ENCODE data around the gene PFKFB2.
A peak's percentile ranks its signal among the peaks of the same experiment; 100 is the strongest.

PFKFB2 gene

DNA sequence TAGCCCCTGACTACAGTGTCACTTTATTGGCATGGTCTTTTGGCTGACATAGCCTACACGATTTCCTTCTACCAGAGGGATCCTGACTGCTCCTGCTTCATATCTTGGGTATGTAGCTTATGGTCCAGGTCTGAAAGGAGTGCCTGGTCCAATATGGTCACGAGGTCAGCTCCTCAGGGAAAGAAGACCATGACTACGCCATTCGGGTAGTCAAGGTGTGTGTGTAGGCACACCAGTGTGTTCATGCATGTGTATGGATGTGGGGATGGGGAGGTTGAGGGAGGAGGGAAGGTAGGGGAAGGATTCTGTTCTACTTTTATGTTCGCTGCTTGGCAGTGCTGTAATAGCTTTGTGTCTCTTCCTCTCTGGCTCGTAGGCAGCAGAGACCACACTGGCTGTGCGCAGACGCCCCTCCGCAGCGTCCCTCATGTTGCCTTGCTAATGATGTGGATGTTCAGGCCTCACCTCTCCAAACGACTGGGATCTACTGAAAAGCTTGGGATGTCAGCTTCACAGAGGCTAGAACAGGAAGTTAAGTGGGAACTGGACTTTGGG, 25.6 kb downstream of the PFKFB2 start:
- no peak overlapping the region for H3K4me3 ChIP-seq (ENCODE audit: low read length)
- no peak for DNase-seq (ENCODE audit: low read depth, low spot score)

- DNase-seq (ENCODE audit: low read depth, low spot score): no peak
- no peak overlapping the region for H3K4me3 ChIP-seq (ENCODE audit: low read length)
These were observed 26.7 kb downstream of the PFKFB2 start for GRCh38 chr1:207079706-207080241.

DNA sequence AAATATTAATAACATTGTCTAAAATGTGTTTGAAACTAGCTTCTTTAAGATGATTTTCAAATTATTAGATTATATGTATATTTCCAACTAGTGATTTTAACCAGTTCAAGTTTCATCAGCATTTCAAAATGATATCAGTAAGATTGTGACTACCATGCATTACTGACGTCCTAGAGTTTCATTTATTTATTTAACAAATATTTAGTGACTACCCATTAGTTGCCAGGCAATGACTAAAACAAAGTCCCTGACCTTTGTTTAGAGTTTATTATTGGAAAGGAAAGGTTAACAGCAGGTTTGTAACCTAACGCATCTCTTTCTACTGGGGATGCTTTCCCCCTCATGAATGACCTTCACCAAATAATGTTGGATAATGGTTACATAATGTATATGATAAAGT, 28.0 kb downstream of the PFKFB2 start:
- no peak for DNase-seq (ENCODE audit: low read depth, low spot score)
- no peak overlapping the region for H3K4me3 ChIP-seq (ENCODE audit: low read length)

- H3K4me3 ChIP-seq (ENCODE audit: low read length): no peak overlapping the region
- DNase-seq (ENCODE audit: low read depth, low spot score): no peak
These were observed 28.7 kb downstream of the PFKFB2 start for GRCh38 chr1:207081806-207082205.

- no peak for DNase-seq (ENCODE audit: low read depth, low spot score)
- no peak overlapping the region for H3K4me3 ChIP-seq (ENCODE audit: low read length)
These were observed 31.2 kb downstream of the PFKFB2 start for GRCh38 chr1:207084232-207084631.

- DNase-seq (ENCODE audit: low read depth, low spot score): peak; percentile 90
- no peak overlapping the region for H3K4me3 ChIP-seq (ENCODE audit: low read length)
These were observed 31.7 kb downstream of the PFKFB2 start for GRCh38 chr1:207084701-207085180.

GRCh38 chr1:207085887-207086286, 32.8 kb downstream of the PFKFB2 start:
- H3K4me3 ChIP-seq (ENCODE audit: low read length): no peak overlapping the region
- DNase-seq (ENCODE audit: low read depth, low spot score): no peak

GRCh38 chr1:207088161-207088560, 35.1 kb downstream of the PFKFB2 start:
- DNase-seq (ENCODE audit: low read depth, low spot score): no peak
- H3K4me3 ChIP-seq (ENCODE audit: low read length): no peak overlapping the region

- peak; percentile 89 for DNase-seq (ENCODE audit: low read depth, low spot score)
- H3K4me3 ChIP-seq (ENCODE audit: low read length): peak within 1 kb of the TSS; percentile 16
These were observed 35.9 kb downstream of the PFKFB2 start, which contains the start of gene C4BPB for GRCh38 chr1:207088701-207089626. TSS of gene C4BPB (plus strand) at chr1:207088860. CDS start at chr1:207089532, 672 bp downstream.

GRCh38 chr1:207089627-207090355, 36.7 kb downstream of the PFKFB2 start:
- DNase-seq (ENCODE audit: low read depth, low spot score): no peak
- peak overlapping the region; percentile 16 for H3K4me3 ChIP-seq (ENCODE audit: low read length)

GRCh38 chr1:207091200-207091908, 38.3 kb downstream of the PFKFB2 start:
- H3K4me3 ChIP-seq (ENCODE audit: low read length): no peak overlapping the region
- no peak for DNase-seq (ENCODE audit: low read depth, low spot score)

GRCh38 chr1:207093944-207094343, 40.9 kb downstream of the PFKFB2 start:
- no peak for DNase-seq (ENCODE audit: low read depth, low spot score)

GRCh38 chr1:207097871-207098324, 44.8 kb downstream of the PFKFB2 start:
- no peak overlapping the region for H3K4me3 ChIP-seq (ENCODE audit: low read length)
- DNase-seq (ENCODE audit: low read depth, low spot score): no peak

More at GRCh38 chr1:207093944-207094343, 40.9 kb downstream of the PFKFB2 start:
- no peak overlapping the region for H3K4me3 ChIP-seq (ENCODE audit: low read length)

GRCh38 chr1:207101720-207102119, 48.6 kb downstream of the PFKFB2 start:
- no peak for DNase-seq (ENCODE audit: low read depth, low spot score)
- no peak overlapping the region for H3K4me3 ChIP-seq (ENCODE audit: low read length)

GRCh38 chr1:207102146-207102545, 49.1 kb downstream of the PFKFB2 start:
- H3K4me3 ChIP-seq (ENCODE audit: low read length): no peak overlapping the region
- DNase-seq (ENCODE audit: low read depth, low spot score): no peak

GRCh38 chr1:207102659-207103058, 49.6 kb downstream of the PFKFB2 start:
- no peak overlapping the region for H3K4me3 ChIP-seq (ENCODE audit: low read length)
- no peak for DNase-seq (ENCODE audit: low read depth, low spot score)

DNA sequence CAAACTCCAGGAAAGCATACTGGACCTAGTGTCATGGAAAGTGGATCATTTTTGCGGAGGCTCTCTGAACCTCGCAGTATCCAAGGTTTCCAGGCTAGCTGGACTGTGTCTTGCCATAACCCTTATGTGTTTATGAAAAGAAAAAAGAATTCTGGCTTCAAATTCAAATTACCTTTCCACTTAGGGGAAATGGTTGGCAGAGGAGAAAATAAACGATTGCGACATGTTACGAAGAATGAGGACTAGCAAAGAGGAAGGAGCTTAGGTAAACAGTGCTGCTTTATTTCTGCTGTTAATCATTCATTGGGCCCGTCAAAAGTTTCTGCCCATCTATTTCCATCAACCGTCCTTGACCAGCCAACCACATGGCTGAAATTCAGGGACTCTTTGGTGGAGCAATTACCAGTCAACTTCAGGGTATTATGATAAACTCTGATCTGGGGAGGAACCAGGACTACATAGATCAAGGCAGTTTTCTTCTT, 50.9 kb downstream of the PFKFB2 start, which contains the start of gene C4BPA:
Gene C4BPA (plus strand): TSS at position 342 of the 482 bp plus-strand sequence. CDS start 8,793 bp downstream, outside the sequence.
- no peak within 1 kb of the TSS for H3K4me3 ChIP-seq (ENCODE audit: low read length)
- DNase-seq (ENCODE audit: low read depth, low spot score): no peak

- DNase-seq (ENCODE audit: low read depth, low spot score): no peak
- no peak overlapping the region for H3K4me3 ChIP-seq (ENCODE audit: low read length)
These were observed 55.9 kb downstream of the PFKFB2 start for GRCh38 chr1:207109004-207109403.
